GM10248 (cell line): Measurements from ENCODE around the gene IGBP1.

Source experiments
- CTCF ChIA-PET: fragments of 300-600 bp; sonication (Branson Sonifier 250); formaldehyde crosslinking; extraction: SDS; loops from one replicate; lab custom pipeline; 2021; ENCODE audit warnings: antibody characterized with exemption; lab: Yijun Ruan, JAX
- POLR2A ChIA-PET: fragments of 350-650 bp; sonication (Branson Sonifier 250); formaldehyde crosslinking; extraction: SDS; loops from one replicate; lab custom pipeline; 2020; ENCODE audit warnings: antibody characterized with exemption; lab: Yijun Ruan, JAX
- DNase-seq: peaks from one replicate; pipeline ENCODE4 v3.0.0; 2012; ENCODE audit errors: extremely low spot score
- TF ChIP-seq, protein P1 (sequence below): IDR thresholded peaks from 2 replicates; pipeline ENCODE4 v1.5.1; 2012; ENCODE audit warnings: mild to moderate bottlenecking, low read depth; ENCODE audit errors: extremely low read depth, missing control alignments, control extremely low read depth

The IGBP1 gene

GRCh38 chrX:70129816-70130215, 3.4 kb upstream of the IGBP1 start:
- no peak for DNase-seq
- ChIA-PET CTCF (interaction anchor here (0.9 kb wide), 1 partner anchor 32 kb away, joined by 3 read pairs; no protein-coding TSS in a partner anchor), POLR2A (no interaction called here)
- TF ChIP-seq, protein P1, sequence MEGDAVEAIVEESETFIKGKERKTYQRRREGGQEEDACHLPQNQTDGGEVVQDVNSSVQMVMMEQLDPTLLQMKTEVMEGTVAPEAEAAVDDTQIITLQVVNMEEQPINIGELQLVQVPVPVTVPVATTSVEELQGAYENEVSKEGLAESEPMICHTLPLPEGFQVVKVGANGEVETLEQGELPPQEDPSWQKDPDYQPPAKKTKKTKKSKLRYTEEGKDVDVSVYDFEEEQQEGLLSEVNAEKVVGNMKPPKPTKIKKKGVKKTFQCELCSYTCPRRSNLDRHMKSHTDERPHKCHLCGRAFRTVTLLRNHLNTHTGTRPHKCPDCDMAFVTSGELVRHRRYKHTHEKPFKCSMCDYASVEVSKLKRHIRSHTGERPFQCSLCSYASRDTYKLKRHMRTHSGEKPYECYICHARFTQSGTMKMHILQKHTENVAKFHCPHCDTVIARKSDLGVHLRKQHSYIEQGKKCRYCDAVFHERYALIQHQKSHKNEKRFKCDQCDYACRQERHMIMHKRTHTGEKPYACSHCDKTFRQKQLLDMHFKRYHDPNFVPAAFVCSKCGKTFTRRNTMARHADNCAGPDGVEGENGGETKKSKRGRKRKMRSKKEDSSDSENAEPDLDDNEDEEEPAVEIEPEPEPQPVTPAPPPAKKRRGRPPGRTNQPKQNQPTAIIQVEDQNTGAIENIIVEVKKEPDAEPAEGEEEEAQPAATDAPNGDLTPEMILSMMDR, result no peak

GRCh38 chrX:70132224-70132623, 1.0 kb upstream of the IGBP1 start:
- ChIA-PET POLR2A (no interaction called here), CTCF (interaction anchor here (0.9 to 2.0 kb wide), 7 partner anchors 12 to 594 kb away, joined by 3 to 15 read pairs (median 4); no protein-coding TSS in a partner anchor)
- TF ChIP-seq, protein P1, result no peak
- no peak for DNase-seq

GRCh38 chrX:70132877-70133302, 357 bp upstream of the IGBP1 start:
- CTCF ChIA-PET, result interaction anchor here (0.9 to 2.0 kb wide), 17 partner anchors 9 to 594 kb away, joined by 3 to 15 read pairs (median 4); partner anchors contain the start of gene DGAT2L6
- TF ChIP-seq, protein P1, result no peak
- POLR2A ChIA-PET, result interaction anchor here (0.6 kb wide), 1 partner anchor 977 kb away, joined by 3 read pairs; no protein-coding TSS in a partner anchor
- no peak for DNase-seq

- TF ChIP-seq, protein P1, result no peak
Observed at GRCh38 chrX:70134116-70134477, 850 bp downstream of the IGBP1 start.

DNA sequence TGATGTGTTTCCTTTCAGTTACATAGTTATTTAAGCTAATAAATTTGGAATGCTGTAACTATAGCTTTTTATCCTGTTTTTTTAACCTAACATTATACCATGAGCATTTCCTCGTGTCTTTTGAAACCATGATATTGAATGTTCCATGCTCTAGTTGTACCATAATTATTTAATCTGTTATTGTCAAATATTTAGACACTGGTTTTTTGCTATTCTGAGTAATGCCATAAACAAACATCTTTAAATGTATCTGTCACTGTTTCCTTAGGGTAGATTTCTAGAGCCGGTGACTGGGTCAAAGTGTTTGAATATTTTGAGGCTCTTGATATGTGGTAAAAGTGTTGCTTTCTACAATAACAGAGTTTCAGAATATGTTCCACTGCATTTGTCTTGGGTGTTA, 5.4 kb downstream of the IGBP1 start:
- DNase-seq, result no peak
- ChIA-PET CTCF (no interaction called here), POLR2A (no interaction called here)
- TF ChIP-seq, protein P1, result no peak

More at GRCh38 chrX:70134116-70134477, 850 bp downstream of the IGBP1 start:
- ChIA-PET CTCF (interaction anchor here (1.0 to 2.0 kb wide), 11 partner anchors 8 to 300 kb away, joined by 3 to 15 read pairs (median 4); partner anchors contain the start of gene DGAT2L6), POLR2A (interaction anchor here (1.0 kb wide), 1 partner anchor 8 kb away, joined by 8 read pairs; no protein-coding TSS in a partner anchor)
- DNase-seq, result no peak

- ChIA-PET POLR2A (no interaction called here), CTCF (no interaction called here)
- TF ChIP-seq, protein P1, result no peak
- no peak for DNase-seq
Observed at GRCh38 chrX:70139736-70140135, 6.5 kb downstream of the IGBP1 start.
